Kidney epithelial cell (primary cell): ENCODE measurements around the gene PUSL1. TPM values are rescaled to one million over a fixed set of nuclear protein-coding genes. Genes with fewer than 3 reads are reported as not detected.

Experiments
- DNase-seq: peaks from one replicate; pipeline ENCODE4 v3.0.0-alpha.2; 2010; ENCODE audit warnings: low read depth
- H3K27me3 ChIP-seq: 2 replicates; pipeline ENCODE4 v1.6.0; 2011; ENCODE audit warnings: low read length; ENCODE audit not compliant: control insufficient read depth, insufficient read depth
- H3K36me3 ChIP-seq: 2 replicates; pipeline ENCODE4 v1.5.1; 2011; ENCODE audit warnings: low read length; ENCODE audit not compliant: control insufficient read depth, insufficient read depth
- H3K4me3 ChIP-seq: 2 replicates; pipeline ENCODE4 v1.5.1; 2011; ENCODE audit warnings: low read depth, mild to moderate bottlenecking, control low read depth, low read length
- total RNA-seq: library from RNA; depleted of rRNA; stranded (reverse); fragments of >200 nt; gene quantifications from 2 replicates; pipeline ENCODE4 v1.2.3, GENCODE V29; 2015
- TF ChIP-seq, protein P1 (sequence below): IDR thresholded peaks from 2 replicates; pipeline ENCODE4 v1.5.1; 2011; ENCODE audit warnings: mild to moderate bottlenecking, moderate library complexity, low read length, control low read depth, inconsistent platforms; ENCODE audit not compliant: insufficient read depth, poor library complexity, severe bottlenecking

Gene PUSL1
- total RNA-seq, 1 donor from 2014 or later = 45.1 TPM

DNA sequence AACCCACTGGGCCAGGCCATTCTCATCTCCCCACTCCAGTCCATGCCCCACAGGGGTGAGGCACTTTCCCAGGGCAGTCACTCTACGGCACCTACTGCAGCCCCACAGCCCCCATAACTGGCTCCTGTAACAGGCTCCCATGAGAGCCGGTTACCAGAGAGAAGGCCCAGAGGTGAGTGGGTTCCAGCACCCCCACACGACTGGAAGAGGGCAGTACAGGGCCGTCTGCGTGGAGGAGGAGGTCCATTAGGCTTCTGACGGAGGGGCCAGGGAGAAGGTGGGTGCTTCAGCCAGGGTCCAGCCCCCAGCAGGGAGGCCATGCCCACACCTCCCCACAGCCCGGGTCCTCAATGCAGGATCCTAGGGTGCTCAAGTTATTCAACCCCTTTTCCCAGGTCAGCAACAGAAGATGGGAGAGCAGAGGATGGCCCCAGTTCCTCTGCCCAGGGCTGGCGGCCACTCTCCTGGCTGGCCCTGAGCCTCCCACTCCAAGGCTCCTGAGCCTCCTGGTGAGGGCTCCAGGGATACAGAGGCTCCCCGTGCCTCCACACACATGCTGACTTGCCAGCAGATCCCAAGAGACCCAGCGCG, 2.2 kb upstream of the PUSL1 start:
- H3K27me3 ChIP-seq = no peaks in the 10 kb centered on the region
- no peak for DNase-seq

DNA sequence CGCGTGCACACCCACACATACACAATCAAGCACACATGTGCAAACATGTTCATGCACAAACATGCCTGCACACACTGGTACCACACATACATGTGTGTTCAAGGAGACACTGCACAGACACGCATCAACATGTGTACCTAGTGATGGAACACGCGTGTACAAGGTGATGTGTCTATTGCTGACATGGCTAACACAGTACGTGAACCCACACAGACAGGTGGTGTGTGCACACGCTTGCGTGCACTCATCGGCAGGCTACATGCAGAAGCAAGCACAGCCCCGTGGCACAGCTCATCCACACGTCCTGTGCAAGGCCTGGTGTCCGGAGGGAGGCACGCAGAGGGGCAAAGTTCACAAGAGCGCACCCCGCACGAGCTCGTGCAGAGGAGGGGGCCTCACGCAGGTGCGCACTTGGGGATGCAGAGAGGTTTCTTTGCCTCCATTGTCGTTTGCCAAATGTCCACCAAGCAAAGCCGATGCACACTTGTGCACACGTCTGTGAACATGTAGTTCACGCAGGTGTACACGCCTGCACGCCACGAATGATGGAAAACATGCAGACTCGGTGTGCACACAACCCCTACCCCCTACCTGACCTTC, 1.6 kb upstream of the PUSL1 start:
- Histone ChIP-seq H3K4me3 (peak overlapping the region; percentile 50), H3K36me3 (peaks cover 3% of the 10 kb centered on the region), H3K27me3 (no peaks in the 10 kb centered on the region)
- DNase-seq = no peak
- TF ChIP-seq, protein P1, sequence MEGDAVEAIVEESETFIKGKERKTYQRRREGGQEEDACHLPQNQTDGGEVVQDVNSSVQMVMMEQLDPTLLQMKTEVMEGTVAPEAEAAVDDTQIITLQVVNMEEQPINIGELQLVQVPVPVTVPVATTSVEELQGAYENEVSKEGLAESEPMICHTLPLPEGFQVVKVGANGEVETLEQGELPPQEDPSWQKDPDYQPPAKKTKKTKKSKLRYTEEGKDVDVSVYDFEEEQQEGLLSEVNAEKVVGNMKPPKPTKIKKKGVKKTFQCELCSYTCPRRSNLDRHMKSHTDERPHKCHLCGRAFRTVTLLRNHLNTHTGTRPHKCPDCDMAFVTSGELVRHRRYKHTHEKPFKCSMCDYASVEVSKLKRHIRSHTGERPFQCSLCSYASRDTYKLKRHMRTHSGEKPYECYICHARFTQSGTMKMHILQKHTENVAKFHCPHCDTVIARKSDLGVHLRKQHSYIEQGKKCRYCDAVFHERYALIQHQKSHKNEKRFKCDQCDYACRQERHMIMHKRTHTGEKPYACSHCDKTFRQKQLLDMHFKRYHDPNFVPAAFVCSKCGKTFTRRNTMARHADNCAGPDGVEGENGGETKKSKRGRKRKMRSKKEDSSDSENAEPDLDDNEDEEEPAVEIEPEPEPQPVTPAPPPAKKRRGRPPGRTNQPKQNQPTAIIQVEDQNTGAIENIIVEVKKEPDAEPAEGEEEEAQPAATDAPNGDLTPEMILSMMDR = no peak

More for the DNA sequence above, 2.2 kb upstream of the PUSL1 start:
- no peak overlapping the region for H3K4me3 ChIP-seq
- TF ChIP-seq, protein P1 = peak; percentile 28
- H3K36me3 ChIP-seq = peaks cover 3% of the 10 kb centered on the region

DNA sequence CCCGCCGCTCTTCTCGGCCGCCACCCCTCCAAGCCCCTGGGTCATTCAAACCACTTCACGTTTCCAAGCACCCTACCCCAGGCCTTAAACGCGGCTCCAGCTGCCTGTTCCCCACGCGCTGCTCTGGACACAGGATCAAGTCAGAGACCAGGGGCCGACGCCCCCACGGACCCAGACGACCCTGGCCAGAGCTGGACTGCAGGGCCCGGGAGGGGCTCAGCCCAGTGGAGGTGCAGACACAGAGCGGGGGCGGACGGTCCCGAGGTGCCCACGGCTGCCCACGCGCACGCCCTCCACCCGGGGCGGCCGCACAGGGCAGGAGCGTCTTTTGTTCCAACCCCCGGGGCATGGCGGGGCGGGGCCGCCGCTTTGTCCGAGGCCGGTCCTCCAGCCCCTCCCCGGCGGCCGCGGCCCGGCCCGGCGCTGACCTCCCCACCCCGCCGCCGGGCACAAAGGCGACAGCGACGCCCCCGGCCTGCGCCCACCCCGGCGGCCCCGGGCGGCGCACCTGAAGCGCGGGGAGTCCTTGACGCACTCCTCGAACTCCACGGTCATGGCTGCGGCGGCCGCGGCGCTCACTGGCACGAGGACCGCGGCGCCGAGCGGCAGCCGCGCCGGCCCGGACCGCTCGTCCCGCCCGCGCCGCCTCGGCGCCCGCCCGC, 1.0 kb upstream of the PUSL1 start:
- Histone ChIP-seq H3K27me3 (no peaks in the 10 kb centered on the region), H3K36me3 (peaks cover 3% of the 10 kb centered on the region), H3K4me3 (peak overlapping the region; percentile 50)
- DNase-seq = no peak
- TF ChIP-seq, protein P1 = no peak

DNA sequence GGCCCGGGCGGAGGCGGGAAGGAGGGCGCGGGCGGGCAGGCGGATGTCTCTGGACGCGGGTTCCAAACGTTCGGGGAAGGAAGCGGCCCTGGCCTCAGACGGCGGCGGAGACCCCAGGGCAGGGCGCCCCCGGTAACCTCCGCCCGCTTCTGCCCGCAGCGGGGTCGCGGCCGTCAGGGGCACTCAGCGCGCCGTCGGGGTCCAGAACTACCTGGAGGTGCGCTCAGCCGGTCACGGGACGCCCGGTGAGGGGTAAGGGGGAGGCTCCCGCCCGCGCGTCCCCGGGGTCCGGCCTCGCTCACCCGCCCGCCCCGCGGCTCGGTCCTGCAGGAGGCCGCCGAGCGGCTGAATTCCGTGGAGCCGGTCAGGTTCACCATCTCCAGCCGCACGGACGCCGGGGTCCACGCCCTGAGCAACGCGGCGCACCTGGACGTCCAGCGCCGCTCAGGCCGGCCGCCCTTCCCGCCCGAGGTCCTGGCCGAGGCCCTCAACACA, 406 bp downstream of the PUSL1 start:
- peak overlapping the region; percentile 81 for H3K4me3 ChIP-seq
- TF ChIP-seq, protein P1 = no peak
- H3K36me3 ChIP-seq = peaks cover 4% of the 10 kb centered on the region
- H3K27me3 ChIP-seq = no peaks in the 10 kb centered on the region
- DNase-seq = no peak

DNA sequence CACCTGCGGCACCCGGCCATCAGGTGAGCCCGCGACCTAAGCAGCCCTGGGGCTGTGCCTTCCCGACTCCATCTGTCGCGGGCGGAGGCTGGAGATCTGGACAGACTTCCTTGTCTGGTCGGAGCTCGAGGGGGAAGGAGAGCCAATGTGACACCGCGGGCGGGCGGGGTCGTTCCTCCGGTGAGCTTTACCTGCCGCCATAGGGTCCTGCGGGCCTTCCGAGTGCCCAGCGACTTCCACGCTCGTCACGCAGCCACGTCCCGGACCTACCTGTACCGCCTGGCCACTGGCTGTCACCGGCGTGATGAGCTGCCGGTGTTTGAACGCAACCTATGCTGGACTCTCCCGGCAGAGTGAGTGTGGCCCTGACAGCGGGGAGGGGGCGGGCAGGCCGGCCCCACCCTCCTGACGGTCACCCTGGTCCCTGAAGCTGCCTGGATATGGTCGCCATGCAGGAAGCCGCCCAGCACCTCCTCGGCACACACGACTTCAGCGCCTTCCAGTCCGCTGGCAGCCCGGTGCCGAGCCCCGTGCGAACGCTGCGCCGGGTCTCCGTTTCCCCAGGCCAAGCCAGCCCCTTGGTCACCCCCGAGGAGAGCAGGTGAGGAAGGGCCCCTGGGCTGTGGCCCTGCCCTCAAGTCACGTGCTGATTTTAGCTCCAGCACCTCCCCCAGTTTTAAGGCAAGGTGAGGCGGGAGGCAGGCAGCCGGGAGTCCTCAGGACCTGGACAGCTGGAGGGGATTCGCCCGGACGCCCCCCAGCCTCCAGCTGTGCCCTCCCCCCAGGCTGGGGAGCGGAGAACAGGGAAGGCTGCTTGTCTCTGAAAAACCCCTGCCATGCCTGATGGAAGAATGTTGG, 1.1 kb downstream of the PUSL1 start:
- no peak for DNase-seq
- TF ChIP-seq, protein P1 = no peak
- no peaks in the 10 kb centered on the region for H3K27me3 ChIP-seq
- H3K4me3 ChIP-seq = peak overlapping the region; percentile 81
- H3K36me3 ChIP-seq = peaks cover 4% of the 10 kb centered on the region
